Left lung (tissue), 10 donors: ENCODE data around the gene SDF4. TPM values are rescaled to one million over a fixed set of nuclear protein-coding genes. Genes with fewer than 3 reads are reported as not detected.
A peak's percentile ranks its signal among the peaks of the same experiment; 100 is the strongest.

Experiments used
- ATAC-seq: fragments of 200-7000 bp; cut with Tn5 transposase; one replicate; pipeline ENCODE4 v1.9.1; 2020; ENCODE audit warnings: moderate library complexity
- DNase-seq, 4 donors: peaks; one replicate each; pipeline ENCODE4 v3.0.0-alpha.2; 2013 to 2020
- H3K27ac ChIP-seq, 2 donors: fragments of 200-600 bp; sonication (generic) in 1 of 2; one replicate each; pipeline versions ENCODE4 v1.5.0 to v1.8.0; 2020 to 2021
- H3K27me3 ChIP-seq, 2 donors: fragments of 200-600 bp; sonication (generic) in 1 of 2; one replicate each; pipeline versions ENCODE4 v1.5.0 to v1.8.0; 2020 to 2021
- H3K36me3 ChIP-seq, 2 donors: fragments of 200-600 bp; sonication (generic) in 1 of 2; one replicate each; pipeline versions ENCODE4 v1.5.0 to v1.8.0; 2020 to 2021
- H3K4me1 ChIP-seq, 2 donors: fragments of 200-600 bp; one replicate each; pipeline ENCODE4 v1.8.0; 2021
- H3K4me3 ChIP-seq, 2 donors: fragments of 200-600 bp; sonication (generic) in 1 of 2; one replicate each; pipeline versions ENCODE4 v1.5.0 to v1.8.0; 2020 to 2021; ENCODE audit warnings: mild to moderate bottlenecking in 1 of 2
- H3K9me3 ChIP-seq, 2 donors: fragments of 200-600 bp; sonication (generic) in 1 of 2; one replicate each; pipeline versions ENCODE4 v1.5.0 to v1.8.0; 2020 to 2021
- CTCF ChIP-seq, 2 donors: fragments of 200-600 bp; sonication (generic) in 1 of 2; IDR thresholded peaks; one replicate each; pipeline versions ENCODE4 v1.5.0 to v1.8.0; 2021; ENCODE audit warnings: antibody characterized with exemption in 2 of 2
- intact Hi-C, 2 donors: fragments of 100-400 bp; cut with DNase I; formaldehyde crosslinking; loops; one replicate each; pipeline versions ENCODE4 v1.11.2 to v1.14.2; 2022
- polyA plus RNA-seq, 6 donors: library from polyadenylated mRNA; unstranded; fragments of 120-200 nt; gene quantifications; one replicate each; pipeline ENCODE4 v1.2.1, GENCODE V29; 2013; ENCODE audit not compliant: insufficient read length in 6 of 6
- total RNA-seq, 2 donors: library from RNA; stranded (reverse); fragmentation: NEBNext Ultra II Directional; extraction: Animal tissue kit (Norgen Biotek cat#: 25700); gene quantifications; one replicate each; pipeline ENCODE4 v1.2.1, GENCODE V29; 2021
- donor health status: DM: no; HTN: yes; CAD: no.
- donor health status: DM: no; HTN: no; CAD: no.

SDF4 gene
- total and polyA plus RNA-seq, 8 donors, result 86.7 to 166 (median 100) TPM

DNA sequence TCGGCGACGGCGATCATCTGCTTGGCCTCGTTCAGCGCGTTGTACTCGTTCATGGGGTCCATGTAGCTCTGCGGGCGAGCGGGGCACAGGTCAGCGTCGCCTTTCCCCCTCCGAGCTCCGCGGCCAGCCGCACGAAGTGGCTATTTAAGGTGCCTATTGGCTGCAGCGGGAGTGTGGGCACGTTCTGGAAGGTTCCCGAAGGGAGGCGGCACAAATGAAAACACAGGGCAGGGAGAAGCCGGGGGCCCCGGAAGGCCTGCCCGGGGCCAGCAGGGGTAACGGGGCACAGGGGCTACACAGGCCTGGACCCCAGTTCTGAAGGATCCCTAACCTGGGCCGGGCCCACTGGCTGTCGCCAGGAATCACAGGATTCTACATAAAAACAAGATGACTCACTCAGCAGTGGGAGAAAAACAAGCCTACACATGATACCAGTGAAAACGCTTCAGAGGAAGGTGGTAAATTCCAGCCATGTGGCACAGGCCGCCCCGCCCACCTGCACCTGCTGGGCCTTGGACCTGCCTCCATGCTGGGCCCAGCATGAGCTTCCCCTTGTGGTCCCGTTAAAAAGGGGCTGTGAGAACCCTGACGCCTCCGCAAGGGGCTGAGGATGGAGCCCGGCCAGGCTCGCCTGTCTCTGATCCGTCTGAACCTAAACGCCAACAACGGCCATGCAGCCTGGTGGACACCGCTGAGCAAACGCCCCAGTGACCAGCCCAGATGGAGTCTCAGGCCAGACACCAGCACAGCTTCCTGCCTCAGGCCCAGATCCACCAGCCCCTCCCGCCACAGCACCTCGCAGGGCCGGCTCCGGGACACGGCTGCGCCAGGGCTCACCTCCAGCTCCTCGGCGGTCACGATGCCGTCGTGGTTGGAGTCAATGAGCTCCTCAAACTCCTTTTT is 13.9 kb downstream of the SDF4 start:
- Histone ChIP-seq H3K9me3 (no peaks in the 10 kb centered on the region), H3K36me3 (peaks cover 0 to 77% of the 10 kb centered on the region in 2 donors), H3K4me3 (no peak overlapping the region), H3K27ac (no peak overlapping the region), H3K4me1 (peaks cover 0 to 30% of the 10 kb centered on the region in 2 donors), H3K27me3 (peaks cover 0 to 17% of the 10 kb centered on the region in 2 donors)
- ATAC-seq (no peak), DNase-seq (no peak)
- intact Hi-C loops, result no loop called here
- no peak for TF ChIP-seq CTCF (IDR thresholded peaks at IDR 0.05)

DNA sequence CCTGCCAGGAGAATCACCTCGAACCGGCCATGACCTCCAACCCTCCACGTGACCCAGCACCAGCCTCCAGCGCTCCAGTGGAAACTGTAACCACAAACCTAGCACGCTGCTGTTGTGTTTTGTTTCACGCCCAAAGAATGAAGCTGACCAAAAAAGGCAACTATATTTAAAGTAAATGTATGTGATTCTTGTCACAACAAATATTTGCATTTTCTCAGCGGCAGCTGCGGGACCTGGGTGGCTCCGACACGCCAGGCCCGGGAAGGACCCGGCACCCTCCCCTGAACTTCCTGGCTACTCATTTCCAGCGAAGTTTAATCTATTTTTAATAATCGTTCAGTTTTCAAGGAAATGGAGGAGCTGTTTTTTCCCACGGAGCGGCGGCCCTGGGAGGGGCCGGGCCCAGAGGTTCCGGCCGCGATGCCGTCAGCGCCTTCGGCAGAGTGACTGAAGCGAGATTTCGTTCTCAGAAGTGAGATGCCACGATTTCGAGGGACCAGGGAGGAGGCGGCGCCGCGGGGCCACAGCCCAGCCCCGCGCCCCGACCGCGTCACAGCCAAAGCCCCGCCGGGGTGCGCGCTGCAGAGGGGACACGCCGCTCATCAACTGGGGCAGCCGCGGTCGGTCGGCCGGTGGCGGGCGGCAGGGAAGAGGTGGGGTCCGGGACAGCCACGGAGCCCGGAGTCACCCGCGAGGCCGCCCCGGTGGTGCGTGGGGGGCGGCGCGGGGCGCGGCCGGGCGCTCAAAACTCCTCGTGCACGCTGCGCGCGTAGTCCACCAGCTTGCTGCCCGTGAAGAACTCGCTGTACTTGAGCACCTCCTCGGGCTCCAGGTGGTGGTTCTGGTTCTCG is 14.8 kb downstream of the SDF4 start:
- H3K27me3 ChIP-seq, result peaks cover 0 to 22% of the 10 kb centered on the region in 2 donors
- H3K4me3 ChIP-seq, result no peak overlapping the region
- peaks cover 0 to 38% of the 10 kb centered on the region in 2 donors for H3K4me1 ChIP-seq
- H3K9me3 ChIP-seq, result no peaks in the 10 kb centered on the region
- no peak for ATAC-seq
- H3K36me3 ChIP-seq, result peaks cover 0 to 69% of the 10 kb centered on the region in 2 donors
- intact Hi-C loops, result no loop called here
- H3K27ac ChIP-seq, result no peak overlapping the region
- TF ChIP-seq CTCF (IDR thresholded peaks at IDR 0.05), result no peak
- DNase-seq, result no peak

GRCh38 chr1:1215881-1216605 is 15.8 kb downstream of the SDF4 start:
- no peak for ATAC-seq
- Histone ChIP-seq H3K4me1 (peaks cover 0 to 40% of the 10 kb centered on the region in 2 donors), H3K27me3 (peaks cover 0 to 26% of the 10 kb centered on the region in 2 donors), H3K36me3 (peaks cover 0 to 59% of the 10 kb centered on the region in 2 donors), H3K9me3 (no peaks in the 10 kb centered on the region), H3K27ac (peak overlapping the region in 1 of 2 donors; percentile 28), H3K4me3 (no peak overlapping the region)
- intact Hi-C loops, result no loop called here
- TF ChIP-seq CTCF (IDR thresholded peaks at IDR 0.05), result no peak
- peak in 1 of 4 donors; percentile 65 for DNase-seq

- H3K4me3 ChIP-seq, result no peak overlapping the region
- TF ChIP-seq CTCF (IDR thresholded peaks at IDR 0.05), result no peak
- intact Hi-C loops, result no loop called here
- DNase-seq (peak in 1 of 4 donors; percentile 68), ATAC-seq (no peak)
- peaks cover 0 to 26% of the 10 kb centered on the region in 2 donors for H3K27me3 ChIP-seq
- peaks cover 0 to 51% of the 10 kb centered on the region in 2 donors for H3K36me3 ChIP-seq
- H3K9me3 ChIP-seq, result no peaks in the 10 kb centered on the region
- peaks cover 0 to 40% of the 10 kb centered on the region in 2 donors for H3K4me1 ChIP-seq
- peak overlapping the region in 1 of 2 donors; percentile 28 for H3K27ac ChIP-seq
Observed at GRCh38 chr1:1215080-1215676, 16.6 kb downstream of the SDF4 start.
